CD4-positive, alpha-beta T cell treated with Interleukin-17A for 4 hours (primary cell): Measurements from ENCODE around the gene HYAL3.

Source experiments
- DNase-seq: peaks from one replicate; pipeline ENCODE4 v3.0.0-alpha.2; 2020; ENCODE audit warnings: mixed read lengths

The HYAL3 gene, protein sequence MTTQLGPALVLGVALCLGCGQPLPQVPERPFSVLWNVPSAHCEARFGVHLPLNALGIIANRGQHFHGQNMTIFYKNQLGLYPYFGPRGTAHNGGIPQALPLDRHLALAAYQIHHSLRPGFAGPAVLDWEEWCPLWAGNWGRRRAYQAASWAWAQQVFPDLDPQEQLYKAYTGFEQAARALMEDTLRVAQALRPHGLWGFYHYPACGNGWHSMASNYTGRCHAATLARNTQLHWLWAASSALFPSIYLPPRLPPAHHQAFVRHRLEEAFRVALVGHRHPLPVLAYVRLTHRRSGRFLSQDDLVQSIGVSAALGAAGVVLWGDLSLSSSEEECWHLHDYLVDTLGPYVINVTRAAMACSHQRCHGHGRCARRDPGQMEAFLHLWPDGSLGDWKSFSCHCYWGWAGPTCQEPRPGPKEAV

DNA sequence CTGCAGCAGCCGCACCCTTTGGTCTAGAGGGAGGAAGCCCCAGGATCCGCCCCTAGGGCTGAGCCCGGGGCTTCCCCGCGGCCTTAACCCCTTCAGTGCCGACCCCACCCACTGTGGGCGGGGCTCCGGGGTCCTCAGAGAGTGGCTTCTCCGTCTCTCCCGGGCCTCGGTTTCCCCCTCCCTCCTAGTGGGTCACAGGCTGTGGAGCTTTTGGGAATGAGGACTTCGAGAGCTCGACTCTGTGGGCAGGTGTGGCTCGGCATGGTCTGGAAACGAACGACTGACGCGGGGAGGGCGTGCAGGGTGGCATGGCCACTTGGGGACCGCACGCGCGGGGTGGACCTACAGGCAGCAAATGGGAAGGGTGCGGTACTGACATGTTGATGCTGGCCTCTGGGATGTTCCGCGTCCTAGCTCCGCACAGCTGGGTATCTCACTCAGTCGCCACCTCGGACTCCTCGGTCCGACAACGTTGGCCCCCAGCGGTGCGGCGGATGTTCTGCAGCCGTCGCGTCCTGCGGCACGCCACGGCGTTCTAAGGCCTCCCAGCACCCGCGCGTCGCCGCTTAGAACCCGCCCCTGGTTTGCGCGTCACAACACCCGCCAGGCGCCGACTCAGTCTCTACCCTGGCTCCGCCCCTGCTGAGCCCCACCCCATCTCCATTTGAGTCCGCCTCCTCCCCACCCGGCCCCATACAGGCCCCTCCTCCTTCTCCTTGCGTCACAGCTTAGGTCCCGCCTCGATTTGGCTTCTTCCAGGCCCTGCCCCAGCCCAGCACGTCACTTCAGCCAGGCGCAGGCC, at the start of gene HYAL3, which contains the start of gene NAA80:
Gene HYAL3 (minus strand): TSS at position 570 of the 802 bp plus-strand sequence. CDS start 3,803 bp downstream, outside the sequence.
Gene NAA80 (minus strand): TSS at position 570 of the 802 bp plus-strand sequence. CDS start 1,942 bp downstream, outside the sequence.
- DNase-seq: peak; percentile 100

DNA sequence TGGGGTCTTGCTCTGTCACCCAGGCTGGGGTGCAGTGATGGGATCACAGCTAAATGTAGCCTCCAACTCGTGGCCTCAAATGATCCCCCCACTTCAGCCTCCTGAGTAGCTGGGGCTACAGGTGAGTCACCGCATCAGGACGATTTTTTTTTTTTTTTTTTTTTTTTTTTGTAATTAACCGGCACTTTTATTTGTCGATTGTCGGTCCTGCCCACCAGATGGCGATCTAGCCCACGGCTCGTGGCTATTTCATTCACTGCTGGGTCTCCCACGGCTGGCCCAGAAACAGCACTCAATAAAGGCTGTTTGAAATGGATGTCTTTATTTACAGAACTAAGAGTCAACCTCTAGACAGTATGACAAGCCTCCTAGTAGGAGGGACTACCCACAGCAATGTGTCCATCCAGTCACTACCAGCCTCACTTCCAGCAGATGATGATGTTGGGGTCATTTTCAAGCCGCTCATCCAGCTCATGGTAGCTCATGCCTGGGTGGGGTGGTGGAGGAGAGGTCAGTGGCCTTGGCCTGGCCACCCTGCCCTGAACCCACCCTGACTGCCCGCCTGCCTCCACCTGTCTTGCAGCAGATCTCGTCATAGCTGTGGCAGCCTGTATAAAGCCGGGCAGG, 48.1 kb upstream of the HYAL3 start:
- DNase-seq: peak; percentile 81

DNA sequence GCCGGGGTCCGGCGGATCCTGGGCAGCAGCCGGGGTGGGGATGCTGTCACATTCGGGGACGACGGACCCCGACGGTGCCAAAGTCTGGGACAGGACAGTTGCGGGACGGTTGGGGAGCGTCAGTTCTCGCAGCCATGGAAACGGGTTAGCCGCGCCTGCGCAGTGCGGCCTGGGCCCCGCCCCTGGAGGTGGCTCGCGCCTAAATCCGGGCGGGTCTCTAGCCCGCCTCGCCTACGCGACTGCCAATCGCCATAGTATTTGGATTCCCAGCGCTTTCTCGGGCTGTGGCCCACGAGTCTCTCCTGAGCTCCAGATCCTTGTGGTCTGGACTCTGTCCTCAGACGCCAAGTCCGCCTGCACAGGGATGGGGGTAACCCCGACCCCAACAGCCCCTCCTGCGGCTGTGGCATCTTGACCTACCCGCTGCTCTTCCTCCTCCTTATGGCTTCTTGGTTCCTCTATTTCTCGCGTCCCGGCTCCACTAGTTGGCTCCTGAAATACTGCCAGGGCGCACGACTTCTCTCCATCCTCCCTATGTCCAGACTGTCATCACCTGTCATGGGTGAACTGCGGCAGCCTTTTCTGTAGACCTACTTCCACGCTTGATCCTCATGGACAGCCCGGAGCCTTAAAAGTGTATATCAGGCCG, 46.5 kb upstream of the HYAL3 start, which contains the start of gene ZMYND10:
Gene ZMYND10 (minus strand): TSS at position 147 of the 649 bp plus-strand sequence. CDS start 153 bp downstream, outside the sequence.
- DNase-seq: peak; percentile 85

DNA sequence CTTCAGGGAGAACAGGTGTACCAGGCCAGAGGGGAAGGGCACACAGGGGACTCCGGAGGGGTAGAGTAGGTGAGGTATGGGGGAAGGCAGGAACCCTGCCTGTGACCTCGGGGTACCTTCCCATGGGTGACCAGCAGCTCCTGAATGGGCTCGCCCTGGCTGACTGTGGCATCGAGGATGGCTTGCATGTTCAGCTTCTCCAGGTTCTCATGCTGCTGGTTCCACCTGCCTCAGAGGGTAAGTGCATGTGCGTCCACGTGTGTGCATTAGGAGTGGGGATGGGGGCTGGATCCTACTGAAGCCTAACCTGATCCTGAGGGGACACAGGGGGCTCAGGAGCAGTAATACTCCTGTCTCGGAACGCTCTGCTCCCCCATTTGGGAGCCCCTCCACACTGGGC, 45.8 kb upstream of the HYAL3 start:
- no peak for DNase-seq

DNA sequence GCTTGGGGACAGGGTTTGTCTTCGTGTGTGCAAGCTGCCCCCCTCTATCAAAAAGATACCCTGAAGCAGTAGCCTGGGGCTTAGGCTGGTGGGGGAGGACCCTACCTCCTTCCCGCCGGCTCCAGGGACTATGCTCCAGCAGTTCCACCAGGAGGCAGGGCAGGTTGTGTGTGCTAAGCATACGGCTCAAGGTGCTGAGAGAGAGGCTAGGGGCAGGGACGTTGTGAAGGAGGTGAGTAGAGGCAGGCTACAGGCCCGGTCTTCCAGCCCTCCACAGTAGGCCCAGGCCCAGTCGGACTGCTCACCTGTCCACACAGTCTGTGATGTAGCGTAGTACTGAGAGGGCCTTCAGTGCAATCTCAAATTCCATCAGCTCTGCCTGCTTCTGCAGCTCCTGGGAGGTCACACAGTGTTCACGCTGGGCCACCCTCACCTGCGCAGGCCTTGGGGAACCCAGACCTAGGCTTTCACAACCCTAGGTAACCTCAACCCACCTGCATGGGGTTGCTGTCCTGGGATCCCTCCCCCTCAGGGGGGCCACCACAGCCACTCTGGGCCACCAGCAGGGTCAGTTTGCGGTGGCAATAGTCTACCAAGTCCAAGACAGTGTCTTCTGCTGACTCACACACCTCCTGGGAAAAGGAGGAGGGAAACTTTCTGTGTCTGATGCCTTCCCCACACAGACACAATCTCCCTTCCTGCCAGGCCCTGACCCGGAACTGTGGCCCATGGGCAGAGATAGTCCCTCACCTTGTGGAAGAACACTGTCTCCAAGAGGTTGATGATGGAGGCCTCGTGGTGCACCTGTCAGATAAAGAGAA, 43.8 kb upstream of the HYAL3 start:
- no peak for DNase-seq

DNA sequence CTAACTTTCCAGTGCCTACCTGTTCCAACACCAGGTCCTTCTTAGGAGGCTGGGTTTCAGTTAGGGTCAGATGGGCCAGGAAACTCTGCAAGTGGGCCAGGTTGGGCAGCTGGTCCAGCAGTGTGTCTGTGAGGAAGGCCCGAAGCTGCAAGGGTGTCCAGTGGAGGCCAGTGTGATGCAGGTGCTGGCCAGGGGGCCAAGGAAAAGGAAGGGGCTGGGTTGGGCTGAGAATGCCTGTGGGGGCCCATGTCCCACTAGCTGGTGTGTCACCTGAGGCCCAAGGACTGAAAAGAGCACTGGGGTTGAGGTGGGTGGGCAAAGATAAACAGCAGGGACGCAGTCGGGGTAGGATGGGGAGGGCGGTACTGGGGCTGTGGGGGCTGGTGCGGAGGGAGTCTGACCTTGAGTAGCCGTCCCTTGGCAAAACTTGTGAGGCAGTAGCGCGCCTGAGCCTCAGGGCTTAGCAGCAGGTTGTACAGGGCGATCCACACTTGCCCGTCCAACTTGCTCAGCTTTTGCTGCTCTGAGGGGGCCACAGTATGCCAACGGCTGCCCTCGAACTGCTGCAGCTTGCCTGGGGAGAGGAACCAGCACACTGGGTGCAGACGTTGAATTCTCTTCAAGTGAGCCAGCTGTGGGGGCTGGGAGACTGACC, 42.9 kb upstream of the HYAL3 start:
- no peak for DNase-seq

DNA sequence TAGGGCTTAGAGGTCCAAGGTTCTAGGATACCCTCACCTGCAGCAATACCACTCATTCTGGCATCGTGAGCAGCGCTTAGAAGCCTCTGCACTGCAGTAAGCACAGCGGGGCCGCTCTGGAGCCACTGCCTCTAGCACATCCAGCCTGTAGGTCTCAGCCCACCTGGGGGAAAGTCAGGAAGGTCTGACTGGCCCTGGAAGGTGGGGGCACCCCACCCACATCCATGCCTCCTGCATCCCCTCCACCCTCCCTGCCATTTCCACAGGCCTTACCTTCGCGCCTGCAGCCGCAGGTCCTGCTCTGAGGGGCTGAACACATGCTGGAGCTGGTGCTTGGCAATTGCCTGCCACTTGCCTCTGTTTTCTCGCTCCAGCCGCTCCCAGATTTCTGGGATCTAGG, 42.3 kb upstream of the HYAL3 start:
- DNase-seq: no peak

DNA sequence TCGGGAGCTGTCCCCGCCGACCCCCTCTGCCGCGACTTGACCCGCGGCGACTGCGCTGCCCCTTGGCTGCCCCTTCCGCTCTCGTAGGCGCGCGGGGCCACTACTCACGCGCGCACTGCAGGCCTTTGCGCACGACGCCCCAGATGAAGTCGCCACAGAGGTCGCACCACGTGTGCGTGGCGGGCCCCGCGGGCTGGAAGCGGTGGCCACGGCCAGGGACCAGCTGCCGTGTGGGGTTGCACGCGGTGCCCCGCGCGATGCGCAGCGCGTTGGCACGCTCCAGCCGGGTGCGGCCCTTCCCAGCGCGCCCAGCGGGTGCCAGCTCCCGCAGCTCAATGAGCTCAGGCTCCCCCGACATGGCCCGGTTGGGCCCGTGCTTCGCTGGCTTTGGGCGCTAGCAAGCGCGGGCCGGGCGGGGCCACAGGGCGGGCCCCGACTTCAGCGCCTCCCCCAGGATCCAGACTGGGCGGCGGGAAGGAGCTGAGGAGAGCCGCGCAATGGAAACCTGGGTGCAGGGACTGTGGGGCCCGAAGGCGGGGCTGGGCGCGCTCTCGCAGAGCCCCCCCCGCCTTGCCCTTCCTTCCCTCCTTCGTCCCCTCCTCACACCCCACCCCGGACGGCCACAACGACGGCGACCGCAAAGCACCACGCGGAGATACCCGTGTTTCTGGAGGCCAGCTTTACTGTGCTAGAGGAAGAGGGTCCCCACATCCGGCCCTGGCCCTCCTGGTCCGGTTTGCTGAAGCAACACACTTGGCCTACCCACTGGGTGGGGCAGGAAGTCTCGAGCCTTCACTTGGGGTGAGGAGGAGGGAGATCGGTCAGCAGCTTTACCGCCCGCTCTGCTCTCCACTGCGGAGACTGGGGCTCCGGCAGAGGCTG, 41.5 kb upstream of the HYAL3 start, which contains the start of gene RASSF1:
Gene RASSF1 (minus strand): TSS at position 389 of the 882 bp plus-strand sequence. CDS start 31 bp downstream, at position 358.
- peak; percentile 69 for DNase-seq

DNA sequence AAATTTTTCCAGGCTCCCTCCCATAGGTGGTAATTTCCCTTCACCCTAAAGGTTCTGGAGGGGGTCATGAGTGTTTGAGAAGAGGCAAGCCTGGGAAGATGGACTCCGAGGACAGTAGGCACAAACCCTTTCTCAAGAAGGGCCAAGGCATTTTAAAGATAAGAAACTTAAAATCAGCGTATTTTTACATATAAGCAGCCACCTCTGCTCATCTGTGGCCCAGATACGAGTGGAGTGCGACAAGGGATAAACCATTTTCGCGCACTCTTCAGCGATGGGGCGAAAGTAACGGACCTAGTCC, 40.9 kb upstream of the HYAL3 start:
- DNase-seq: no peak

DNA sequence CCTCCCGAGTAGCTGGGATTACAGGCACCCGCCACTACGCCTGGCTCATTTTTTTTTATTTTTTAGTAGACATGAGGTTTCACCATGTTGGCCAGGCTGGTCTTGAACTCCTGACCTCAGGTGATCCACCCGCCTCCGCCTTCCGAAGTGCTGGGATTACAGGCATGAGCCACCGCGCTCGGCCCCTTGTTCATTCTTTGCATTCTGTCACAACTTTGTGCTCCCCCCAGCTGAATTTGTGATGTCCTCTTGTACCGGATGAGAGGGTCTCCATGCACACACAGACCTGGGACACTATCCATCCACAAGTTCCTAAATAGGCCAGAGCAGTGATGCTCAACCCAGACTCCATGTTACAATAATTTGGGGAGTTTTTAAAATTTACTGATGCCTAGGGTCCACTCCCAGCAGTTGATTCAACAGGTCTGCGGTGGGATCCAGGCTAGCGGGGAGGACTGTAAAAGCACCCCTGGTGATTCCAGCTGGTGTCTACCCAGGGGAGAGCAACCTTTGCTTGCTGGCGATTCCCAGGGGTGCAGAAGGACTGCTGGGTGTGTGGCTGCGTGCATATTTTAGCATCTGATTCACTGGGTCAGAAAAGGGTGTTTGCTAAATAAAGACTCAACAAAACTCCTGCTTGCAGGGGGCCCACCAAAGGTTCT, 40.4 kb upstream of the HYAL3 start:
- DNase-seq: no peak

DNA sequence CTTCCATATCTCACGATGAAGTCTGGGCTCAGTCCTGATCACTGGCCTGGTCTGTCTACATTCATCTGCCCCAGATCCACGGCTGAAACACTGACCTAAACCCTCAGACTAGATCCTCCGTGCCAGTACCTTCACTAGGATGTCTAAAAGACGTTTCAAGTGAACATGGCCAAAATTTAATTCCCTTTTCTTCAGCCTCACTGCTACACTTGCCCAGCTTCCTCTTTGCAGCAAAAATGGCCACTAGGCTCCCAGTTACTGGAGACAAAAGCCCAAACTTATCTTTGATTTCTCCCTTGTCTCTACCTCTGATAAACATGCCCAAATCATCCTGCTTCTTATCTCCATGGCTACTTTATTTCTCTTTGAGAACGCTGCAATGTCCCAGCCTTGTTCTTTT, 39.8 kb upstream of the HYAL3 start:
- no peak for DNase-seq

DNA sequence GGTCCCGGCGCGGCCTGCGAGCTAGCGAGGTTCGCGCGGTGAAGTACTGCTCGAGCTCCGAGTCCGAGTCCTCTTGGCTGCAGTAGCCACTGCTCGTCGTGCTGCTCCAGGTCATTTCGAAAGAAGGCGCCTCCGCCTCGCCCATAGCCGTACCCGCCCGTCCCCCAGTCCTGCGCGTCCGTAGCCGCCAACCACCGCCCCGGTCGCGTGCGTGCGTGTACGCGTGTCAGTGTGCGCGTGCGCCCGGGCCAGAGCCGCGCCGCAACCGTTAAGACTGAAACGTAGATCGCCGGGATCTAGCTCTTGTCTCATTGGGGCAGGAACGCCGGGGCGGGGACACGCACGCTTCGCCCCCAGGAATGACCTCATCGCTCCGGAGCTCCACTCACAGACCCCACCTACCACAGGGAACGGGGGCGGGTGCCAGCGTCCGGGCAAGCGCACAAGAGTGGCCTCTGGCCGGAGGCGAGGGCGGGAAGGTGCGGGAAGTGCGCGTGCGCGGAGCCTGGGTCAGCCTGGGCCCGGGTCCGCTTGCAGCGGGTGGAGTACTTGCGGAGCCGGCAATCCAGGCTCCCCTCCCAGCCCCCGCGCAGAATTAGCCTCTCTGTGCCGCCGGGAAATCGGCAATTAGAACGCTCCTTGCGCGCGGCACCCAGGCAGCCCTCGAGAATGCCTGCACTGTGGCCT, 38.1 kb upstream of the HYAL3 start:
- DNase-seq: peak; percentile 97

DNA sequence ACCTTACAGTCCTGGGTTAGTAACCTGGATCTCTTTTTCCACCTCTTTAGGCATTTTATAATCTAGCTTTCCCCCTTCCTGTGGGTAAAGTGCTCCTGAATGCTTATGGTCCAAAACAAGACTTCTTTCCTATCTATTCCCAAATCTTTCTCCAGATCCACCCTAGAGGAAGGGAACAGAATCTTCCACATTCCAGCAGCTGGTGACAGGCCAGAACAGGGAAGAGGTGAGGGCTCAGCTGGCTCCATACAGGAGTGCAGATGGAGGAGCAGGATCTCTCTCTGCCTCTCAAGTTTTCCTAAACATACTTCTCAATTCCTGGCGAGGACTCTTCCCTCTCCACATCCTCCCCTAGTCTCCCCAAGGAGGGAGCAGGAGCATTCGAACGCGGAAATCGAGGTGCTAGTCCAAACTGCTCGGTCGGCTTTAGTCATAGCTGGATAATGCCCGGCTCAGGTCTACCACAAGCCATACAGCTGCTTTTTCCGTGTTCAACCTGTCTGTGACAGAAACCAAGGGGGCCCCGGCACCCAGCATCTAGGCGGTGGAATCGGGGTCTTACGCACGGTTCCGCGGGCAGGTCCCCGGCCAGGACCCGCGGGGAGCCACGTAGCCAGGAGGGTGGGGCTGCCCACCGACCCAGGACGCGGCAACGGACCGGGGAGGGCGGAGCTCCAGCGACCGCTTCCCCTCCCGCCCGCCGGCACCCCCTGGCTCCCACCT, 37.4 kb upstream of the HYAL3 start:
- no peak for DNase-seq

DNA sequence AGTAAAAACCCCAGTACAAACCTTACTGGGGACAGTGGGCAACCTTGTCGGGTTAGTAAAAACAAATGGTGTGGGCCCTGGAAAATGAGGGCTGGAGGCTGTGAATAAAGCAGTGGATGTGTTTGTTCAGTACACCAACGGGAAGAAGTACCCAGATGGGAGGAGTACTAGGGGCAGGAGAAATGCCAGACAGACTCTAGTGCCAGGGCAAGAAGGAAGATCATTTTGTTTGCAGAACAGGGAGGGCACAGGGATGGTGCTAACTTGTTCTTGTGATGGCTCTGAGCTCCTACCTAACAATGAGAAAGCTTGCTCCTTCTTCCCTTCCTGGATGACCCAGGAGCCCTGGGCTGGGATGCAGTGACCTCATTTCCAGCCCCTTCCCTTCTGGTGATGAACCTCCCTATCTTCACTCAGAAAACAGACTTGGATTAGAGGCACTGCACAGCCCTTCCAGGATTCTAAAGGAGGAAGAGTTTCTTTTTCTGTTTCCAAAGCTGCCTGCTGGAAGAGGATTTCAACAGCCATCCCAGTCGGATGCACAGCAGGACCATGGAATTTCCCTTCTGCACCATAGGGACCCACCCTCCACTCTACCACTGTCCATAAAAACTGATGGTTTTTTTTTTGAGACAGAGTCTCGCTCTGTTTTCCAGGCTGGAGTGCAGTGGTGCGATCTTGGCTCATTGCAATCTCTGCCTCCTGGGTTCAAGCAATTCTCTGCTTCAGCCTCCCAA, 35.3 kb upstream of the HYAL3 start:
- no peak for DNase-seq

DNA sequence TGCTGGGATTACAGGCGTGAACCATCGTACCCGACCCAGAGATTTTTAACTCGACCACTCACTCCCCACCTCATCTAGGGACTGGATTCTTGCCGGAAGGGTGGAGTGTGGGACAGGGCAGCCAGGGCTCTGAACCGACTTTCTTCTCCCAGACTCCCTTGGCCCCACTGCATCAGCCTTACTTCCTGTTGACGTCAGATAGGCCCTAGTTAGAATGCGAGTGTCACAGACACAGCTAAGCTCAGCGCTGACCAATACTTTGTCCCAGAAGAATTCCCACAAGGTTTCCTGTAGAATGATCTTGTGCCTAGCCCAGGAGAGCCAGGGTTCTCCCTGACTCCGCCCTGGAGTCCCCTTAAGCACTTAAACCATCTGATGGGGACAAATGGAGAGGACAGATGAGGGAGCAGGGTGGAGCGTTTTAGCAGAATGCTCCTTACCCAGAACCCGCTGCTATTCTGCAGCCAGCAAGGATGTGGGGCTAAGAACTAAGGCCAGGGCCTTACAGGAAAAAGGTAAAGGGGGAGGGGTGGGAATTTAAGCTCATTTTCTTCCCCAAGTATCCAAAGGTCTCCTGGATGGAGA, 34.6 kb upstream of the HYAL3 start:
- DNase-seq: no peak

DNA sequence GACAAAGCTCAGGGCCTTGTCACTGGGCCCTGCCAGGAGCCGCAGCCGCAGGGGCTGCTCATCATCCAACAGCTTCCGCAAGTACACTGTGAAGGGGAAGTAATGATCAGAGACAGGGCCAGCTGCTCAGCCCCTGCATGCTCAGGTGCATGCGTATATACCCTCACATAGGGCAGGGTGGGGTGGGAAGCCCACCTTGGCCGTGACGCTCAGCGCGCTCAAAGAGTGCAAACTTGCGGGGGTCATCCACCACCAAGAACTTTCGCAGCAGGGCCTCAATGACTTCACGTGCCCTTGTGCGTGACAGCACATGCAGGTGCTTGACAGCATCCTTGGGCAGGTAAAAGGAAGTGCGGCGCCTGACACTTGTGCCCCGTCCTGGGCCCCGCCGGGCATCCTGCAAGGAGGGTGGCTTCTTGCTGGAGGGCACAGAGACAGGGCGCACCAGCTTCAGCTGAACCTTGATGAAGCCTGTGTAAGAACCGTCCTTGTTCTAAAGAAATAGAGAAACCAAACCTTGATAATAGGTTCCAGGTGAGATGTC, 32.2 kb upstream of the HYAL3 start:
- DNase-seq: no peak

DNA sequence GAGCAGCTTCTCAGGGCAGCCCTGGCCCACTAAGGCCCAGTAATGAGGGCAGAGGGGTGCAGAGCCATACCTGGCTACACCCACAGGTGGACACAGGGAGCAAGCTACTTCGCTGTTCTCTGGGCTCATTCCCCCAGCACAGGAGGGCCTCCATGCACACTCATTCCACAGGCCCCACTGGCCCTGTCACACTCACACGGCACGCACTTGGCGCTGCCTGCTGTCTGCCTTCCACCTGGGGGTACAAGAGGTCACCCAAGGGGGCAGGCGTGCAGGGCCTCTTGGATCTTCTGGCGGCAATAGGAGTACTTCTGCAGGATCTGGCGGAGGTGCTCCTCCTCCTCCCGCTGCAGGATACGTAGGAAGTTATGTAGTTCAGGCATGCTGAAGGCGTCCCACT, 31.1 kb upstream of the HYAL3 start:
- peak; percentile 0 for DNase-seq
